ENCODE results near the gene SGCB.
"Not testable (repeated sequence)": the region's sequence is repeated elsewhere in the genome, so short reads cannot be mapped to it uniquely, and the experiment has no call there.

The SGCB gene, protein sequence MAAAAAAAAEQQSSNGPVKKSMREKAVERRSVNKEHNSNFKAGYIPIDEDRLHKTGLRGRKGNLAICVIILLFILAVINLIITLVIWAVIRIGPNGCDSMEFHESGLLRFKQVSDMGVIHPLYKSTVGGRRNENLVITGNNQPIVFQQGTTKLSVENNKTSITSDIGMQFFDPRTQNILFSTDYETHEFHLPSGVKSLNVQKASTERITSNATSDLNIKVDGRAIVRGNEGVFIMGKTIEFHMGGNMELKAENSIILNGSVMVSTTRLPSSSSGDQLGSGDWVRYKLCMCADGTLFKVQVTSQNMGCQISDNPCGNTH

DNA sequence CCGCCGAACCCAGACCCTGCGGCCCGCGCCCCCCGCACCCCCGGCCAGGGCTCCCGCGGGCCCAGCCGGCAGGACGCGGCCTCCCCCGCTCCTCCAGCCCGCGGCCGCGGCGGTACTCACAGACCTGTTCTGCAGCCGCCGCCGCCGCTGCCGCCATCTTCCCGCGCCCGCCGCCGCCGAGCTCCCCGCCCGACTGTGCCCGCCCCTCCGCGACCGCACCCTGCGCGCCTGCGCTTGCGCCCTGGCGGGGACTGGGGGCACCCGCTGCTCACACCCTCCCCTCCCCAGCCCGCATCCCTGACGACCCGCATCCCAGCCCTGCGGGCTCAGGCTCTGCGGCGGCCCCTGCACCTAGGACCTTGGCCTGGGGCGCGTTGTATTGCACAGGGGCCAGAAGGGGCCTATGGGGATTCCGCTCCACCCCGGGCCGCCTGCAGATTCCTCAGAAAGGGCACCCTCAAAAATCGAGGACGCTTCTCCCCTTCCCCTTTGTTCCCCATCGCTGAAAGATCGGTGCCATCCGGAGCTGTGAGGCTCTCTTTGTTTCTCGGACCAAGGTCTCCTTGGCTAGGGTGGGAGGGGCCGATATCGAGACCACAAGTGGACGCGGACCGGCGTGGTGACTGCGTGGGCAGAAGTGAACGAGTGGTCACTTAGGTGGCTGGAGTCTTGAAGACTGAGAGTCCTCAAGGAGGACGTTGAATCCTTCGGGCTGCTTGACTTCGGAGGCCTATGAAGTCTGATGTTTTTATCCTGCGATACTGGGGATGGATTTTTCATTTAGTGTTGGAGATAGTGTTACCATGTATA is at the start of gene SGCB:
TSS of gene SGCB (minus strand) at position 197 of the 810 bp plus-strand sequence. CDS start at position 157, 40 bp downstream.
- DNase-seq, result peak in 1 of 2 donors; percentile 37

DNA sequence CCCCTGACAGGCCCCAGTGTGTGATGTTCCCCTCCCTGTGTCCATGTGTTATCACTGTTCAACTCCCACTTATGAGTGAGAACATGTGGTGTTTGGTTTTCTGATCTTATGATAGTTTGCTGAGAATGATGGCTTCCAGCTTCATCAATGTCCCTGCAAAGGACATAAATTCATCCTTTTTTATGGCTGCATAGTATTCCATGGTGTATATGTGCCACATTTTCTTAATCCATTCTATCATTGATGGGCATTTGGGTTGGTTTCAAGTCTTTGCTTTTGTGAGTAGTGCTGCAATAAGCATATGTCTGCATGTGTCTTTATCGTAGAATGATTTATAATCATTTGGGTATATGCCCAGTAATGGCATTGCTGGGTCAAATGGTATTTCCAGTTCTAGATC is 48.3 kb upstream of the SGCB start:
- DNase-seq, result not testable (repeated sequence)

DNA sequence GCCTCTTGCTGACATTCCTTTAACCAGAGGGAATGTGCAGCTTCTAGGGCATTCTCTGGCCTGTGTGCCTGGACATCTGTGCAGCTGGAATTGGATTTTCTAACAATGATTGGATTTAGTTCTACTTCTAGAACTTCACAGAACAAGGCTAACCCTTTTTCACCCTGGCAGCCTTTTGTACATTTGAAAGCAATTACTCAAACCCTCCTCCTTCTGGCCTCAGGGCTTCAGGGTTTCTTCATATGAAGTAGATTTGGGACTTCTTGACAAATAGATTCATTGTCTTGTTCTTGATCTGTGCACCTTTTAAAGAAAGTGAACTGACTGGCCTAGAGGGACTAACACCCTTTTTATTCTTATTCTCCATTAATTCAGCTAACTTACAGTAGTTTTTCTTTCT is 43.1 kb upstream of the SGCB start:
- DNase-seq, result no peak

DNA sequence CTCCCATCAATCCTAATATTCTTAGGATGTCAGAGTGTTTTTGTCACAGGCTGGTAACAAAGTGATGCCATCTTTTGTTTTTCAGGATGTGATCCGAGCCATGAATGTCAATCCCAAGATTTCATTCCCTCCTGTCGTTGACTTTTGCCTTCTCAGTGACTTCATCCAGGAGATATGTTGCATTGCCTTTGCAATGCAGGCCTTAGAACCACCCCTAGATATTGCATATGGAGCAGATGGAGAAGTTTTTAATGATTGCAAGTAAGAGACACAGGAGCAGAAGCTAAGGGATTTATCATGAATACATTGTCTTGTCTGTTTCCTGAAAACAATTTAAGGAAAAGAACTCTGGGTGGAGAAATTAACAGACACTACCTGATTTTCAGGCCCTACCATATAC is 41.6 kb upstream of the SGCB start:
- DNase-seq, result no peak

DNA sequence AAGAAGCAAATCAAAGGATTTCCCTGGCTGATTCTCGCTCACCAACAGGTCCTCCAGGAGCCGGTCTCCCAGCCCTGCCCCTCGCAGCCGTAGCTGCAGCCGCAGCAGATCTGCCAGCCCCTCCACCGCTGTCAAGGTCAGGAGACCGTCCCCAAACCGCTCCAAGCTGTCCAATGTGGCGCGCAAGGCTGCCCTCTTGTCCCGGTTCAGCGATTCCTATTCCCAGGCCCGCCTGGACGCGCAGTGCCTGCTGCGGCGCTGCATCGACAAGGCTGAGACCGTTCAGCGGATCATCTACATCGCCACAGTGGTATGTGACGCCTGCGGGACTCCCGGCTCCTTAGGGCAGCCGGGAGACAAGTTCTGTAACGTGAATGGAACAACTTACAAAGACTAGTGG is 38.6 kb upstream of the SGCB start:
- DNase-seq, result no peak

DNA sequence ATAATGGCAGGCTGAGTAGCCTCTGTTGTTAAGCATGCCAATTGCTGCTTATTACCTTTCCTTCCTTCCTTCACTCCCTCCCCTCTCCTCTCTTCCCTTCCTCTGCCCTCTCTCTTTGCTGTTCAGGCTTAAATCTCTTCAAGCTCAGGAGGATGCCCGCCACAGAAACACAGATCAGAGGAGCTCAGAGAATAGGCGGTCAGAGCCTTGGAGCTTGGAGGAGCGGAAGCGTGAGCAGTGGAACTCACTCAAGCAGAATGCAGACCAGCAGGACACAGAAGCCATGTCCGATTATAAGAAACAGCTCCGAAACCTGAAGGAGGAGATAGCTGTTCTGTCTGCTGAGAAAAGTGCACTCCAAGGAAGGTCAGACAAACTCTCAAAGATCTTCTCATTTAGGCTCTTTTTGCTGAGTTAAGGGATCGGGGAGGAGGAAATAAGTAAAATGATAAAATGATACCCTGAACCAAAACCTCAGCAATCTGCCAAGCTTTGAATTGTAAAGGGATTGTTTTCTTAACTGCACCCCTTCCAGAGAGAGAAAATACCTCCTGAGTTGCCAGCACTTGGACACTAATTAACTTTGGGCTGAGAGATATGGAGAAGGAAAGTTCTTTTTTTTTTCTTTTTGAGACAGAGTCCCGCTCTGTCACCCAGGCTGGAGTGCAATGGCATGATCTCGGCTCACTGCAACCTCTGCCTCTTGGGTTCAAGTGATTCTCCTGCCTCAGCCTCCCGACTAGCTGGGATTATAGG is 33.9 kb upstream of the SGCB start:
- no peak for DNase-seq

DNA sequence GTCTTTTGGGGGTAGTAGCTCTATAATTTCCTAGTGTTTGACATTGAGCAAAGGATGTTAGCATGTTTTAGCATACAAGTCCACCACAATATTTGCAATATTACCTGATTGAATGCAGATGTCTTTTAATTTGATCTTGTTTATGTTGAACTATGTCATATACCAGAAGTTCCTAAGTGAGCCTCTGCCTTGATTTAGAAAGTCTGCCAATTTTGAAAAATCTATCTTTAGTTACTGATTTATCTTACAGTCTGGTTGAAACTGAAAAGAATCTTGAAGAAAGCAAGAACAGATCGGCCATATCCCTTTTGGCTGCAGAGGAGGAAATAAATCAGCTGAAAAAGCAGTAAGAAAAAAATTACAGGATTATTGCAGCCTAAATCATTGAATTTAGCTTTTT is 31.5 kb upstream of the SGCB start:
- DNase-seq, result no peak

DNA sequence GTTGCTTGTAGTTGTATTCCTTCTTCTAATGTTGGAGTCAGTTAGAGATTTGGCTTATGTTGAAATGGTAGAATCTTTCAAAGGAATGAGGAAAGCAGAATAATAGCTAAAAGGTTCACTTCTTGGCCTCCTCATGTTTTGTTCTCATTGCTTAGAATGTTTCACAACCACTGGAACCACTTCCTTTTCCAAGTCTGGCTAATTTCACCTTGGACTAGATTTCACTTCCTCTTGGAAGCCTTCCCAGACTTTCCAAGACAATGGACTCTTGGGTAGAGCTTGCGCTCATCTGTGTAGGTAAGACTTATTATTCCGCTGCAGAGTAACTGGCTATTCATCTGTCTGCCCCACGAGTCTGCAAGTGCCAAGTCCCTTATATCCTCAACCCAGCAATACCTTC is 21.3 kb upstream of the SGCB start:
- DNase-seq, result peak; percentile 40 to 69

DNA sequence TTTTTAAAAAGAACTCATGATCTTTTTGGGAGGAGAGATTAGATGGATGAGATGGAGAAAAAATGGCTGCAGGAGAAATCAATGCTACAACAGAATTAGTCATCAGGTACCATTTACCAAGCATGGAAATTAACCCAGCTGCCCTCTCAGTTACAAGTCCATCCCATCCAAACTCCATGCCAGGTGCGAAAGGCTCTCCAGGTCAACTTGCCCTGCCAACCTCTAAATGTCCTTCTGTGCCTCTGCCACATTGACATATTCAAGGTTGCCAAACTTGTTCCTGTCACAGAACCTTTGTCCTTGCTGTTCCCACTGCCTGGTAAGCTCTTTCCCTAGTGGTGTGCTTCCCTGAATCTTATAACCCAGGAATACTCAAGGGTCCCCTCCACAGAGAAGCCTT is 20.2 kb upstream of the SGCB start:
- DNase-seq, result no peak

DNA sequence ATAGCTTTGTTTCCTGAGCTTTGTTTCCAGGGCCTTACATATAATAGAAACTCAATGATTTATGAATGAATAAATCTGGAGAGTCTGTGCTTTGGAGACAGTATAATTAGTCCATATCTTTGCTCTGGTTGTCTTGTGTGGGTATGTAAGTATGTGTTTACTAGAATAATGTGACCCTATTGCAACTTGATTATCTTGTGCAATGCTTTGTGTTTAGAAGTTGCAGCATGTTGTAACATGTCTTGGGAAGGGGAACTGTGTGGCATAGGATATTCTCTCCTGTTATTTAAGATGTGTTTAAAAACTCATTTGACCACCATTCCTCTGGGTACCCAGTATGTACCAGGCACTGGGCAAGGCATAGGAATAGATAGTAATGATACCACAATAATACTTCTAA is 19.1 kb upstream of the SGCB start:
- DNase-seq, result peak; percentile 71 to 81

DNA sequence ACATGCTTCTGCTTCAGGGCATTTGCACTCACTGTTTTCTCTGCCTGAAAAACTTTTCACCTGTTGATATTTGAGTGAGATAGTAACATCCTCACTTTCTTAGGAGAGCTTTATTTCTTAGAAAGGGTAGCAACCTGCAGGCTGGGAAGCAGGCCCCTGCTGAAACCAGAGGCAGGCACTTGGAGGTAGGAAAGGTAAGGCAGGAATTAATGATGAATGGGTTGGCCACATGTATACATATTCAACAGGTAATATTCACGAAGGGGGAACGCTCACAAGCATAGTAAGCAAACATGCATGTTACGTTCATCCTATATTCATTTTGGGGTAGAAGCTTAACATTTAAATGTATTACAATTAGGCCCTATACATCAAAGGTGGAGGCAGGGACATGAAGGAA is 16.2 kb upstream of the SGCB start:
- no peak for DNase-seq

DNA sequence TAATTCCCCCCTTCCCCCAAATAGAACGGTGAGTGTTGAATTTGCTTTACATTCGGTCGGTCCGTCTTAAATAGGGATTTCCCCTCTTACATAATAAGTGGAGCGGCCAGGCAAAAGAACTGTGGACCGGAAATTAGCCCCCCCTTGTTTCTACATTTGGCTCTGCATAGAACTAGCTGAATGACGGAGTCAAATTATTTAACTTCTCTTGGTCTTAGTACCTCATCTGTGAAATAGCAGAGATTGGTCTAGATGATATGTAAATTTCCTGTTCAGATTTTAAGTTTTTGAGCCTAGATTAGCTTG is 14.3 kb upstream of the SGCB start:
- peak; percentile 59 to 68 for DNase-seq

DNA sequence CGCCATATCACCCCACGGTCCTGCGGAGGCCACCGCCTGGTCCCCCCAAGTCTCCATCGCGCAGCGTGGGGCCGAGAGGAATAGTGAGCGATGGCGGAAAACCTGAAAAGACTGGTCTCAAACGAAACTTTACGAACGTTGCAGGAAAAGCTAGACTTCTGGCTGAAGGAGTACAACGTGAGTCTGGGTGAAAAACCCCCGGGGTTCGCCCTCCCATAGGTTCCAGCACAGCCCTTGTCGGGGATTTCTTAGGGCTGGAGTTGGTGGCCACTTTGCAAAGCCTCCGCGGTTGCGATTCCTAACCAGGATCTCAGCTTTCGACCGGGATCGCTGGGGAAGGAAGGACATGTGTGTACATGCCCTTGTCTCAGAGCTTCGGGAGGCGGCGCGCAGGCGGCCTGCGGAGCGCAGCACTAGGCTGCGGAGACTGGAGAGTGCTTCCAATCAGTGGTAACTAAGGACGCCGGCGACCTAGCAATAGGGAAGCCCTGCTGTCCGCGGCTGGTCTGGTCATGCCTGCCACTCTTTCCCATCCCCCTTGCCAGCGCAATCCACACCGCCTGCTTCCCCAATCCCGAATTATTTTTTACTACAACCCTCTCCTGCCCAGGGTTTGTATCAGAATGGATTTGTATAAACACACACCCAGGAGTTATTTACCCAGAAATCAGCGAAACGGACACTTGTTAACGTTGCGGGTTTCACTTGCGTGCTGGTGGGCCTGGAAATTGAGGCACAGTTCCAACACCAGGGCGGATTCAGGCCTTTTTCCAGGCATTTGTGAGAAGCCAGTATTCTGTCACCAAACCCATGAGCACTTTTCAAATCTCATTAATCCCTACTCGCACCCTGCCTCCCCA is 13.7 kb upstream of the SGCB start:
- DNase-seq, result peak; percentile 54 to 63

DNA sequence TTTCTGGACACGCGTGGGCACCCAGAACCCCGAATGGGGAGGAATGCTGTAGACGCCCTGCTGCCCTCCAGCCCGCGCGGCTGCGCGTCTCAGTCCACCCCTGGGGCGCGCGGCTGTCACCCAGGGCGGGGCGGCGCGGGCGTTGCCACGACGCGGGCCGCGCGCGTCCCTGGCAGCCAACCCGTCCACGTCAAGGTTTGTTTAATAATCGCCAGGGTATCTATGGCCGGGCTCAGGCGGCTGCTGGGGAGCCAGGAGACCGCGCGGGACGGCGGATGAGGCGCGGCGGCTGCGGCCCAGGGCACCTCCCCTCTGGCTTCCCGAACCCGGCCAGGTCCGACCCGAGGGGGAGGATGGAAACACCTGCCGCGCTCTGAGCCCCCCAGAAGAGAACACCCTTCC is 13.1 kb upstream of the SGCB start, which contains the start of gene SPATA18:
TSS of gene SPATA18 (plus strand) at position 92 of the 402 bp plus-strand sequence. CDS start 401 bp downstream, outside the sequence.
- peak; percentile 28 to 57 for DNase-seq

DNA sequence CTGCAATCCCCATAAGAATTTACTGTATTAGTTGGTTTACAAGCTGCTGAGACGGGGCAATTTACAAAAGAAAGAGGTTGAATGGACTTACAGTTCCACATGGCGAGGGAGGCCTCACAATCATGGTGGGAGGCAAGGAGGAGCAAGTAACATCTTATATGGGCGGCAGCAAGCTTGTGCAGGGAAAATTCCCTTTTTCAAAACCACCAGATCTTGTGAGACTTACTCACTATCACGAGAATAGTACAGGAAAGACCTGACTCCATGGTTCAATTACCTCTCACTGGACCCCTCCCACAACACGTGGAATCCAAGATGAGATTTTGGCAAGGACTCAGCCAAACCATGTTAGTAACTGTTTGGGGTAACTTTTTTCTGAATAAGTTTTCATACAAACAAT is 11.2 kb upstream of the SGCB start:
- peak; percentile 62 to 86 for DNase-seq

DNA sequence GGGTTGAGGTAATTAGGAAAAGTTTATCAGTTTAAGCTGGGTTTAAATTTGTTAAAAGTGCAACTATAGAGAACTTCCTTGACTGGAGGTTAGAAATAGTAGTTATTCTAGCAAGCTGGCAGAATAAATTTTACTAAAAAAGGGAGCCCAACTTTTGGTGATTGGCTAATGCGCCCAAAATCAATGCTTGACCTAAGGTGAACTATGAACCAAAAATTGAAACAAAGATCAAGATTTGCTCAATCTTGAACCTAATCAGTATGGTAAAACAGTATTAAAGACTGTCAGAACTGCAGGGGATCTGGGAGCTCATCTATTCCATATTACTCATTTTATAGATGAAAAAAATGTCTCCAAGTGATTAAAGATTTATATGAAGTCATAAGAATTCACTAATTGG is 6.9 kb upstream of the SGCB start:
- no peak for DNase-seq

DNA sequence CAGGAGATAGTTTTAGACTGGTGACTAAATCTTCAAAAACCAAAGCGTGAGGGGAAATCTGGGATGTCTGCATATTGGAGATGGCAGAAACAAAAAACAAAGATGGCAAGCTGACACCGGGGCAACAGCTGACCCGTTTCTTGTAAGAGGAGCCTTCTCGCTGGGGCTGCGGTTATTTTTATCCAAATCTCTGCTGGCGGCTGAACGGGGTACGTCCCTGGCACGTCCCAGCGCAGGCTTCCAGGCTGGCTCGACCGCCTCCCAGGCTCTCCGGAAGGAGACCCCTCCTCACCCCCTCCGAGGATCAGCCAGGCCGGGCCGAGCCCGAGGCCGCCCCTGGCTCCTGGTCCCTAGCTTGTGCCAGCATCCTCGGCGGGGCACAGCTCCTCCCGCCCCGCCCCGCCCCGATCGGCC is 403 bp downstream of the SGCB start:
- DNase-seq, result no peak

DNA sequence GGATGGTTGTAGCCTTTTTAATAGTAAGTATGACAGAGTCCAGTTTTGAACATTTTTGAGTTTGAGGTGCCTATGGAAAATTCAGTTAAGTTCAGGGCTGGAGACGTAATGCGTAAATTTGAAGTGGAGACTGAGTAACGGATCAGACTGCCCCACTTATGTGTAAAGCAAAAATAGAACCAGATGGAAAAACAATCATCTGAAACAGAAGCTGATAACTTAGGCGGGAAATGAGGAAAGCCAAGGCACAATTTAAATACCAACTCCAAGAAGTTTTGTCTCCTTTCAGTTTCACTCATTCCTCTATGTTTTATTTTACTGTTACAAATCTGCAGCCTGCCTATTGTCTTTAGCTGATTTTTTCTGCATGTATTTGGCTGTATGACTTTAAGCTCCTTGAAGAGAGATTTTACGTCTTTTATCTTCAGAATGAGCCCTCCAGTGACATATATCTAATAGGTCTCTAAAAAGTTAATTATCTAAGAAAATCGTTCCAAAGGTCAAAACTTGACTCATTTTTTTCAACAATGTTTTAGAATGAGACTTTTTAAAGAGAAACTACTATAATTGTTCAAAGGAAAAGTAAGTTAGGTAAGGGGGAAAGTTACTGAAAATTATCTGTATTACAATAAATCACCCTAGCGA is 1.1 kb downstream of the SGCB start:
- DNase-seq, result no peak

DNA sequence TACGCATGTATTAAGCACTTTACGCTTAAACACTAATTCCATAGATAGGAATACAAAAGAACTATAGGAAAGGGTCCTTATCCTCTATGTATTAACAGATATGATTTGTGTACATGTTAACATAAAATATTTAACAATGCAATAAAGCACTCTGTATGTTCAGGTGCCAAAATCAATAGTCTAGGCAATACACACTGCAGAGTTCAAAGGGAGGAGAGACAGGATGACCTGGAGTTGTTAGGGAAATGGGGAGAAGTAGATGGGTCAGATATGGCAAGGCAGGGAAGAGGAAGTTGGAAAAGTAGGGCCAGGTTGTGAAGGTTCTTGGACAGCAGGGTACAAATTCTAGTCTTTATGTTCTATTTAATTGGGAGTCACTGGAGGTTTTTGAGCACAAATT is 2.9 kb downstream of the SGCB start:
- no peak for DNase-seq

DNA sequence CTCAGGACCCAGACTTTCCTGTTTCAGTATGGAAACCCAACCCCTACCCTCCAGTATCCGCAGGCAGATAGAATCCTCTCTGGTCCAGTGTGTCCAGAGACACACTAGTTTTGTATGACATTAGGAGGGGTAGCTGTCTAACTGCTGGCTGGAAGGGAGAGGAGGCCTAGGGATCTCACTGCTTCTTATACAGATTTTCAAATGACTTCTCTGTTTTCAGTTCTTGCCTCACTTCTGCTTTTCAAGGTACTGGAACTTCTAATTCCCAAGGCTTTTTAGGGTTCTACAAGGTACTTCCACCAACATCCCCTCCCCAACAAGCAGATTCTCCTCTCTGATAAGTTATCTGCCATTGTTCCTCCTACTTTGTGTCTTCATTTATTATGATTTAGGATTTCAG is 6.1 kb downstream of the SGCB start:
- peak in 1 of 2 donors; percentile 31 for DNase-seq

DNA sequence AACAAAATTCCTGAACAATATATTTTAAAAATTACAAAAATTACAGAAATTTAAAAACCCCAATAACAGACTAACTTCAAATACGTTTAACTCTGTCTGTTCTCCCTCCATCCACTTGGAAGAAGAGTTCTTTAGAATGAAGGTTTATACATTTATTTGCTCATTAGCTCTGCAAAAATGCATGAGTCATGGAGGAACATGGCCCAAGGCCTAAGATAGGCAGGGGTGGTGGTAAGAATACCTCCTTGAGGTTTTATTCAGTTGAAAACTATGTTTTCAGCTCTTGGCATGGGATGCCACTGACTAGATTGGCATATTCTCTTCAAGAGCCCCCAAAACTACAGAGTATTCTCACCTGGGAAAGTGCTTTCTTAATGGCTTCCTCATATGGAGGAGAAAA is 9.1 kb downstream of the SGCB start:
- no peak for DNase-seq
